ENCODE data around the gene C2CD4D.

DNA sequence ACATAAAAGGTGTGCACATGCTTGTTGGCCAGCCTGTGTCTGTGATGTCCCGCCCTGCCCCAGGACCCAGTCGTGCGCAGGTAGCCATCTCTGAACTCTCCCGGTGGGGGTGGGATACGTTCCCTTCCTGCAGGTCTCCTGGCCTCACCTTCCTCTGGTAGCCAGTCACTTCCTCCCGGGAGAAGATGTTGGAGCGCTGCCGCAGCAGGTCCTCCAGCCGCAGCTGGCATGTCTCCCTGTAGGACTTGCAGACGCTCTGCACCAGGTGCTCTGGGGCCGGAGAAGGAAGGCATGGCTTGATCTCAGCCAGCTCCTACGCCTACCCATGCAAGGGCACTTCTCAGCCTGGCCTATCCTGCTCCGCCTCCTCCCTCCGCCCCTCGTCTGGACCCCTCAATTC is 25.2 kb downstream of the C2CD4D start:
- TF ChIP-seq IRF2 (CRISPR knock-in tag; IDR thresholded peaks at IDR 0.05; ENCODE audit: borderline replicate concordance, low read depth) = no peak
- TF ChIP-seq, protein P1, sequence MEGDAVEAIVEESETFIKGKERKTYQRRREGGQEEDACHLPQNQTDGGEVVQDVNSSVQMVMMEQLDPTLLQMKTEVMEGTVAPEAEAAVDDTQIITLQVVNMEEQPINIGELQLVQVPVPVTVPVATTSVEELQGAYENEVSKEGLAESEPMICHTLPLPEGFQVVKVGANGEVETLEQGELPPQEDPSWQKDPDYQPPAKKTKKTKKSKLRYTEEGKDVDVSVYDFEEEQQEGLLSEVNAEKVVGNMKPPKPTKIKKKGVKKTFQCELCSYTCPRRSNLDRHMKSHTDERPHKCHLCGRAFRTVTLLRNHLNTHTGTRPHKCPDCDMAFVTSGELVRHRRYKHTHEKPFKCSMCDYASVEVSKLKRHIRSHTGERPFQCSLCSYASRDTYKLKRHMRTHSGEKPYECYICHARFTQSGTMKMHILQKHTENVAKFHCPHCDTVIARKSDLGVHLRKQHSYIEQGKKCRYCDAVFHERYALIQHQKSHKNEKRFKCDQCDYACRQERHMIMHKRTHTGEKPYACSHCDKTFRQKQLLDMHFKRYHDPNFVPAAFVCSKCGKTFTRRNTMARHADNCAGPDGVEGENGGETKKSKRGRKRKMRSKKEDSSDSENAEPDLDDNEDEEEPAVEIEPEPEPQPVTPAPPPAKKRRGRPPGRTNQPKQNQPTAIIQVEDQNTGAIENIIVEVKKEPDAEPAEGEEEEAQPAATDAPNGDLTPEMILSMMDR (IDR thresholded peaks at IDR 0.05) = no peak
- TF ChIP-seq ATF1 (CRISPR knock-in tag; IDR thresholded peaks at IDR 0.05) = no peak
- TF ChIP-seq, protein P2, sequence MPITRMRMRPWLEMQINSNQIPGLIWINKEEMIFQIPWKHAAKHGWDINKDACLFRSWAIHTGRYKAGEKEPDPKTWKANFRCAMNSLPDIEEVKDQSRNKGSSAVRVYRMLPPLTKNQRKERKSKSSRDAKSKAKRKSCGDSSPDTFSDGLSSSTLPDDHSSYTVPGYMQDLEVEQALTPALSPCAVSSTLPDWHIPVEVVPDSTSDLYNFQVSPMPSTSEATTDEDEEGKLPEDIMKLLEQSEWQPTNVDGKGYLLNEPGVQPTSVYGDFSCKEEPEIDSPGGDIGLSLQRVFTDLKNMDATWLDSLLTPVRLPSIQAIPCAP (CRISPR knock-in tag; IDR thresholded peaks at IDR 0.05) = no peak
- TF ChIP-seq TEAD1 (CRISPR knock-in tag; IDR thresholded peaks at IDR 0.05) = no peak
- no peak for TF ChIP-seq EMX1 (CRISPR knock-in tag; IDR thresholded peaks at IDR 0.05)
- no peak for TF ChIP-seq HMGA2 (CRISPR knock-in tag; IDR thresholded peaks at IDR 0.05)
- TF ChIP-seq, protein P3, sequence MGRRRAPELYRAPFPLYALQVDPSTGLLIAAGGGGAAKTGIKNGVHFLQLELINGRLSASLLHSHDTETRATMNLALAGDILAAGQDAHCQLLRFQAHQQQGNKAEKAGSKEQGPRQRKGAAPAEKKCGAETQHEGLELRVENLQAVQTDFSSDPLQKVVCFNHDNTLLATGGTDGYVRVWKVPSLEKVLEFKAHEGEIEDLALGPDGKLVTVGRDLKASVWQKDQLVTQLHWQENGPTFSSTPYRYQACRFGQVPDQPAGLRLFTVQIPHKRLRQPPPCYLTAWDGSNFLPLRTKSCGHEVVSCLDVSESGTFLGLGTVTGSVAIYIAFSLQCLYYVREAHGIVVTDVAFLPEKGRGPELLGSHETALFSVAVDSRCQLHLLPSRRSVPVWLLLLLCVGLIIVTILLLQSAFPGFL (CRISPR knock-in tag; IDR thresholded peaks at IDR 0.05; ENCODE audit: borderline replicate concordance) = no peak
- TF ChIP-seq FOXP1 (CRISPR knock-in tag; IDR thresholded peaks at IDR 0.05; ENCODE audit: borderline replicate concordance) = no peak
- TF ChIP-seq, protein P4, sequence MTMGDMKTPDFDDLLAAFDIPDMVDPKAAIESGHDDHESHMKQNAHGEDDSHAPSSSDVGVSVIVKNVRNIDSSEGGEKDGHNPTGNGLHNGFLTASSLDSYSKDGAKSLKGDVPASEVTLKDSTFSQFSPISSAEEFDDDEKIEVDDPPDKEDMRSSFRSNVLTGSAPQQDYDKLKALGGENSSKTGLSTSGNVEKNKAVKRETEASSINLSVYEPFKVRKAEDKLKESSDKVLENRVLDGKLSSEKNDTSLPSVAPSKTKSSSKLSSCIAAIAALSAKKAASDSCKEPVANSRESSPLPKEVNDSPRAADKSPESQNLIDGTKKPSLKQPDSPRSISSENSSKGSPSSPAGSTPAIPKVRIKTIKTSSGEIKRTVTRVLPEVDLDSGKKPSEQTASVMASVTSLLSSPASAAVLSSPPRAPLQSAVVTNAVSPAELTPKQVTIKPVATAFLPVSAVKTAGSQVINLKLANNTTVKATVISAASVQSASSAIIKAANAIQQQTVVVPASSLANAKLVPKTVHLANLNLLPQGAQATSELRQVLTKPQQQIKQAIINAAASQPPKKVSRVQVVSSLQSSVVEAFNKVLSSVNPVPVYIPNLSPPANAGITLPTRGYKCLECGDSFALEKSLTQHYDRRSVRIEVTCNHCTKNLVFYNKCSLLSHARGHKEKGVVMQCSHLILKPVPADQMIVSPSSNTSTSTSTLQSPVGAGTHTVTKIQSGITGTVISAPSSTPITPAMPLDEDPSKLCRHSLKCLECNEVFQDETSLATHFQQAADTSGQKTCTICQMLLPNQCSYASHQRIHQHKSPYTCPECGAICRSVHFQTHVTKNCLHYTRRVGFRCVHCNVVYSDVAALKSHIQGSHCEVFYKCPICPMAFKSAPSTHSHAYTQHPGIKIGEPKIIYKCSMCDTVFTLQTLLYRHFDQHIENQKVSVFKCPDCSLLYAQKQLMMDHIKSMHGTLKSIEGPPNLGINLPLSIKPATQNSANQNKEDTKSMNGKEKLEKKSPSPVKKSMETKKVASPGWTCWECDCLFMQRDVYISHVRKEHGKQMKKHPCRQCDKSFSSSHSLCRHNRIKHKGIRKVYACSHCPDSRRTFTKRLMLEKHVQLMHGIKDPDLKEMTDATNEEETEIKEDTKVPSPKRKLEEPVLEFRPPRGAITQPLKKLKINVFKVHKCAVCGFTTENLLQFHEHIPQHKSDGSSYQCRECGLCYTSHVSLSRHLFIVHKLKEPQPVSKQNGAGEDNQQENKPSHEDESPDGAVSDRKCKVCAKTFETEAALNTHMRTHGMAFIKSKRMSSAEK (CRISPR knock-in tag; IDR thresholded peaks at IDR 0.05; ENCODE audit: borderline replicate concordance) = no peak
- TF ChIP-seq, protein P5, sequence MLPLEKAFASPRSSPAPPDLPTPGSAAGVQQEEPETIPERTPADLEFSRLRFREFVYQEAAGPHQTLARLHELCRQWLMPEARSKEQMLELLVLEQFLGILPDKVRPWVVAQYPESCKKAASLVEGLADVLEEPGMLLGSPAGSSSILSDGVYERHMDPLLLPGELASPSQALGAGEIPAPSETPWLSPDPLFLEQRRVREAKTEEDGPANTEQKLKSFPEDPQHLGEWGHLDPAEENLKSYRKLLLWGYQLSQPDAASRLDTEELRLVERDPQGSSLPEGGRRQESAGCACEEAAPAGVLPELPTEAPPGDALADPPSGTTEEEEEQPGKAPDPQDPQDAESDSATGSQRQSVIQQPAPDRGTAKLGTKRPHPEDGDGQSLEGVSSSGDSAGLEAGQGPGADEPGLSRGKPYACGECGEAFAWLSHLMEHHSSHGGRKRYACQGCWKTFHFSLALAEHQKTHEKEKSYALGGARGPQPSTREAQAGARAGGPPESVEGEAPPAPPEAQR (CRISPR knock-in tag; IDR thresholded peaks at IDR 0.05) = no peak
- TF ChIP-seq ESRRA (CRISPR knock-in tag; IDR thresholded peaks at IDR 0.05; ENCODE audit: borderline replicate concordance) = no peak
- TF ChIP-seq, protein P6, sequence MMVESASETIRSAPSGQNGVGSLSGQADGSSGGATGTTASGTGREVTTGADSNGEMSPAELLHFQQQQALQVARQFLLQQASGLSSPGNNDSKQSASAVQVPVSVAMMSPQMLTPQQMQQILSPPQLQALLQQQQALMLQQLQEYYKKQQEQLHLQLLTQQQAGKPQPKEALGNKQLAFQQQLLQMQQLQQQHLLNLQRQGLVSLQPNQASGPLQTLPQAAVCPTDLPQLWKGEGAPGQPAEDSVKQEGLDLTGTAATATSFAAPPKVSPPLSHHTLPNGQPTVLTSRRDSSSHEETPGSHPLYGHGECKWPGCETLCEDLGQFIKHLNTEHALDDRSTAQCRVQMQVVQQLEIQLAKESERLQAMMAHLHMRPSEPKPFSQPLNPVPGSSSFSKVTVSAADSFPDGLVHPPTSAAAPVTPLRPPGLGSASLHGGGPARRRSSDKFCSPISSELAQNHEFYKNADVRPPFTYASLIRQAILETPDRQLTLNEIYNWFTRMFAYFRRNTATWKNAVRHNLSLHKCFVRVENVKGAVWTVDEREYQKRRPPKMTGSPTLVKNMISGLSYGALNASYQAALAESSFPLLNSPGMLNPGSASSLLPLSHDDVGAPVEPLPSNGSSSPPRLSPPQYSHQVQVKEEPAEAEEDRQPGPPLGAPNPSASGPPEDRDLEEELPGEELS (CRISPR knock-in tag; IDR thresholded peaks at IDR 0.05) = no peak

Data from WTC11 (cell line).